ENCODE data around the gene TMEM63A.

TMEM63A gene

DNA sequence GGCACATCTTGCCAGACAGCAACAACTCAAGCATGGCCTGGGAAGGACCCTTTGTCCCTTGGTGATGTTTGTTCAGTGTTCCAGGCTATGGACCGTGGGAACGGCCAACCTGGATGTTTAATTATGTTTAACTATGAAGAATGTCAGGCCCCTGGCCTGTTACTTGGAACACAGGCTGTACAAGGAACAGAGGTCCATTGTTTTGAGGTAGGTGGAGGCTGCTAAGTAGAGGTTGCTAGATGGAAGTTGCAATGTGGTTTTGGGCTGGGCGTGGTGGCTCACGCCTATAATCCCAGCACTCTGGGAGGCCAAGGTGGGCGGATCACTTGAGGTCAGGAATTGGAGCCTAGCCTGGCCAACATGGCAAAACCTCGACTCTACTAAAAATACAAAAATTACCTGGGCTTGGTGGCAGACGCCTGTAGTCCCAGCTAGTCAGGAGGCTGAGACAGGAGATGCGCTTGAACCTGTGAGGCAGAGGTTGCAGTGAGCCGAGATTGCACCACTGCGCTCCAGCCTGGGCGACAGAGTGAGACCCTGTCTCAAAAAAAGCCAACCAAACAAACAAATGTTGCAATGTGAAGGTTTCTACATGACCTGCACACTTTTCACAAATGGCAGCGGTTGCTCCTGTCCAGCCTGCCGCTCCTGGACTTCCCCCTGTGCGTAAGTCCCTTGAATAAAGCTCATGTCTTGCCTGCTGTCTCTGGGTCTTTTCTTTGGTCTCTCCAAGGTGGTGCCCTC is 9.2 kb upstream of the TMEM63A start:
- Histone ChIP-seq H3K79me2 (ENCODE audit: control insufficient read depth, insufficient read depth, low read length, poor library complexity) (no peaks in the 10 kb centered on the region), H3K4me3 (ENCODE audit: low read depth, low read length) (no peak overlapping the region), H3K9me3 (ENCODE audit: insufficient read depth, low read depth, low read length) (no peaks in the 10 kb centered on the region), H2AFZ (ENCODE audit: insufficient read depth, low read length, poor library complexity) (no peak overlapping the region), H2BK5ac (ENCODE audit: low read depth, low read length, poor library complexity) (no peak overlapping the region), H2AK5ac (ENCODE audit: low read length) (no peak overlapping the region), H3K14ac (ENCODE audit: low read length) (no peak overlapping the region), H3K79me1 (ENCODE audit: low read length) (no peaks in the 10 kb centered on the region), H2BK12ac (ENCODE audit: low read length) (no peak overlapping the region), H3K4me2 (ENCODE audit: low read length) (no peak overlapping the region), H3K36me3 (ENCODE audit: control insufficient read depth in 1 of 2, insufficient read depth in 2 of 2, low read length in 2 of 2) (no peaks in the 10 kb centered on the region), H4K12ac (ENCODE audit: low read depth, low read length) (no peak overlapping the region), H2BK120ac (ENCODE audit: insufficient read depth, low read length, poor library complexity) (no peak overlapping the region), H4K8ac (ENCODE audit: low read depth, low read length) (no peak overlapping the region), H3K4me1 (ENCODE audit: control insufficient read depth in 1 of 2, insufficient read depth in 2 of 2, low read length in 2 of 2) (no peaks in the 10 kb centered on the region), H3K27ac (ENCODE audit: low read depth, low read length) (no peak overlapping the region), H3K18ac (ENCODE audit: low read length) (no peak overlapping the region), H3K27me3 (ENCODE audit: insufficient read depth, low read length) (no peaks in the 10 kb centered on the region), H3K23ac (ENCODE audit: low read length) (no peak overlapping the region), H4K91ac (ENCODE audit: low read depth, low read length) (no peak overlapping the region), H3K9ac (ENCODE audit: low read length) (no peak overlapping the region), H3K4ac (ENCODE audit: low read depth, low read length) (no peak overlapping the region)
- no CpG with 5 or more reads among the region's 14 CpGs for WGBS (ENCODE audit: extremely low coverage, insufficient coverage, insufficient read length)
- DNase-seq = no peak

DNA sequence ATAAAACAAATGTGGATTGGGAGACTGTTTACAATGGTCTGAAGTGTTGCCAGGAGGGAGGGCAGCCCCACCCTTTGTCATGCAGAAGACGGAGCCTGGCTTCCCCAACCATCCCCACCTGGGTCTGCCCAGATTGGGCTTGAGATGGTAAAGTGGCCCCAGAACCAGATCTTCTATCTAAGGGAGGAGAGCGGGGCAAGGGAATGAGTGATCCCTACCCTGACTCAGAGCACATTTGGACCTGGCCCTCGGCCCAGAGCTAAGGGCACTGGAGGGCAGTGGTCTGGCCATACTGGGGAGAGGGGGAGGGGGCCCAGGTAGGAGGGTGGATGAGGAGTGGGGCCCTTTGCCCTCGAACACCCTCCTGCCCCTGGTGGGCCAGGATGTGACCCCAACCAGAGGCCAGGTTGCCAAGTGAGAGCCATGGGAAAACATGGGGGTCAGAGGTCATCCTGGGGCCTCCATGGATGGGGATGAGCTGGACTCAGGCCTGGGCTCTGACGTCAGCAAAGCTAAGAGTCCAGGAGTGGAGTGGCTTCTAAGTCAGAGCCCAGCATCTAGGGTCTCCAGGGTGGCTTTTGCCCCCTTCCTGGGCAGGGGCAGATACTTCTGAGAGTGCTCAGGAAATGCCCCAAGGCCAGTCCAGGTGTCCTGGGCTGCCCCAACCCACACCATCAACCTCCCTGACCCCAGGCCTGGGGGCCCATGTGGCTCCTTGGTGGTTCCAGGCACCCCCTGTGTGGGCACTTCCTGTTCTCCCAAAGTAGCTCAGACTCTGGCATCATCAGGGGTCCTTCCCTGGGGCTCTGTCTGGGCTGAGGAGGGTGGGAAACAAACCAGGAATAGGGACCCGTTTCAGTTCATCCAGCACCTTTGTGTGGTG is 8.4 kb upstream of the TMEM63A start:
- Histone ChIP-seq H2BK5ac (ENCODE audit: low read depth, low read length, poor library complexity) (no peak overlapping the region), H3K36me3 (ENCODE audit: control insufficient read depth in 1 of 2, insufficient read depth in 2 of 2, low read length in 2 of 2) (no peaks in the 10 kb centered on the region), H3K79me2 (ENCODE audit: control insufficient read depth, insufficient read depth, low read length, poor library complexity) (no peaks in the 10 kb centered on the region), H3K27me3 (ENCODE audit: insufficient read depth, low read length) (no peaks in the 10 kb centered on the region), H2BK12ac (ENCODE audit: low read length) (no peak overlapping the region), H3K4me1 (ENCODE audit: control insufficient read depth in 1 of 2, insufficient read depth in 2 of 2, low read length in 2 of 2) (no peaks in the 10 kb centered on the region), H4K12ac (ENCODE audit: low read depth, low read length) (no peak overlapping the region), H3K18ac (ENCODE audit: low read length) (no peak overlapping the region), H3K9ac (ENCODE audit: low read length) (no peak overlapping the region), H3K14ac (ENCODE audit: low read length) (no peak overlapping the region), H3K79me1 (ENCODE audit: low read length) (no peaks in the 10 kb centered on the region), H2AFZ (ENCODE audit: insufficient read depth, low read length, poor library complexity) (no peak overlapping the region), H3K4ac (ENCODE audit: low read depth, low read length) (no peak overlapping the region), H2BK120ac (ENCODE audit: insufficient read depth, low read length, poor library complexity) (no peak overlapping the region), H3K23ac (ENCODE audit: low read length) (no peak overlapping the region), H2AK5ac (ENCODE audit: low read length) (no peak overlapping the region), H3K4me3 (ENCODE audit: low read depth, low read length) (no peak overlapping the region), H4K8ac (ENCODE audit: low read depth, low read length) (no peak overlapping the region), H3K27ac (ENCODE audit: low read depth, low read length) (no peak overlapping the region), H3K4me2 (ENCODE audit: low read length) (no peak overlapping the region), H4K91ac (ENCODE audit: low read depth, low read length) (no peak overlapping the region), H3K9me3 (ENCODE audit: insufficient read depth, low read depth, low read length) (no peaks in the 10 kb centered on the region)
- no peak for DNase-seq
- no CpG with 5 or more reads among the region's 6 CpGs for WGBS (ENCODE audit: extremely low coverage, insufficient coverage, insufficient read length)

DNA sequence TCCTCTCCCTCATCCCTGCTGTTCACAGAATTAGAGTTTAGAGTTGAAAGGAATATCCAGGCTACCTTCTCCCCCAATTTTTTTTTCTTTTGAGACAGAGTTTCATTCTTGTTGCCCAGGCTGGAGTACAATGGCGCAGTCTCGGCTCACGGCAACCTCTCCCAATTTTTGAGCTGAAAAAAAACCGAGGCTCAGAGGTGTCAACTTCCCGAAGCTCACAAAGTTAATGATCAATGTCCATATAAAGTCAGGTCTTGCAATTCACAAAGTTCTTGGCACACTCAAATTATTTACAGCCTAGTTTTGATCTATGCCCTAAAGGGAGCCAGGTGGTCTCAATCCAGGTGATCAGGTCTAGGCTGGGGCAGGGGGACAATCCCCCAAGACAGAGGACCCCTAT is 7.6 kb upstream of the TMEM63A start:
- Histone ChIP-seq H4K8ac (ENCODE audit: low read depth, low read length) (no peak overlapping the region), H4K91ac (ENCODE audit: low read depth, low read length) (no peak overlapping the region), H3K27me3 (ENCODE audit: insufficient read depth, low read length) (no peaks in the 10 kb centered on the region), H3K14ac (ENCODE audit: low read length) (no peak overlapping the region), H3K36me3 (ENCODE audit: control insufficient read depth in 1 of 2, insufficient read depth in 2 of 2, low read length in 2 of 2) (no peaks in the 10 kb centered on the region), H3K4ac (ENCODE audit: low read depth, low read length) (no peak overlapping the region), H3K9me3 (ENCODE audit: insufficient read depth, low read depth, low read length) (no peaks in the 10 kb centered on the region), H3K4me3 (ENCODE audit: low read depth, low read length) (no peak overlapping the region), H3K18ac (ENCODE audit: low read length) (no peak overlapping the region), H4K12ac (ENCODE audit: low read depth, low read length) (no peak overlapping the region), H3K9ac (ENCODE audit: low read length) (no peak overlapping the region), H2AFZ (ENCODE audit: insufficient read depth, low read length, poor library complexity) (no peak overlapping the region), H2AK5ac (ENCODE audit: low read length) (no peak overlapping the region), H3K4me1 (ENCODE audit: control insufficient read depth in 1 of 2, insufficient read depth in 2 of 2, low read length in 2 of 2) (no peaks in the 10 kb centered on the region), H2BK120ac (ENCODE audit: insufficient read depth, low read length, poor library complexity) (no peak overlapping the region), H2BK12ac (ENCODE audit: low read length) (no peak overlapping the region), H3K79me2 (ENCODE audit: control insufficient read depth, insufficient read depth, low read length, poor library complexity) (no peaks in the 10 kb centered on the region), H2BK5ac (ENCODE audit: low read depth, low read length, poor library complexity) (no peak overlapping the region), H3K23ac (ENCODE audit: low read length) (no peak overlapping the region), H3K4me2 (ENCODE audit: low read length) (no peak overlapping the region), H3K79me1 (ENCODE audit: low read length) (no peaks in the 10 kb centered on the region), H3K27ac (ENCODE audit: low read depth, low read length) (no peak overlapping the region)
- no CpG with 5 or more reads among the region's 5 CpGs for WGBS (ENCODE audit: extremely low coverage, insufficient coverage, insufficient read length)
- no peak for DNase-seq

DNA sequence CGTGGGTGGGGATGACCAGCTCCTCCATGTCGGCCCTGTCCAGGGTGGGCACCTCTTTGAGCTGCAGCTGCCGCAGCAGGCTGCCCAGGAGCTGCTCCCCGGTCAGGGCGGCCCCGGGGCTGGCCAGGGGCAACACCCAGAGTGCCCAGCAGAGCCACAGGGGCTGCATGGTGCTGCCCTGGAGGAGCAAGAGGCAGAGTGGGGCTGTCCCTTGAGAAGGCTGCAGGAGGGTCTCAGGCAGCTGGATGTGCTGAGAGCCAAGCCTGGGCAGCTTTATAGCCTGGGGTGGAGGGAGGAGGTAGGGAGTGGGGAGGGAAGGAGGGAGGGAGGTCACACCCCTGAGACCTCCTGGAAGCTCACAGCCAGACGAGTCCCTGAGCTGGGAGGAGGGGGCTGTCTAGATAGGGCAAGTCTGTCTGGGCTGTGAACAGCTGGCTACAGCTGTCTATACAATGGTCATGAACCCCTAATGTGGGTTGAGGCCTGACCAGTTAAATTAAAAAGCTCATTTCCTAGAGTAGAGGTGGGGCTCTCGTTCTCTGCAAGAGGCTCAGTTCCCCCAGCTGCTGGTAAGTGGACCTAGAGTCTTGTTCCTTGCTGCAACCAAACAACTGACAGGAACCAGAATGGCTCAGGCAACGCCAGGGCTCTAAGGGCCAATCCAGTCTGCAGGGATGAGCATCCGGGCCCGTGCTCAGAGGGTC is 6.9 kb upstream of the TMEM63A start, which contains the start of gene LEFTY1:
TSS of gene LEFTY1 (minus strand) at position 249 of the 704 bp plus-strand sequence. CDS start at position 169, 80 bp downstream.
- no peak within 1 kb of the TSS for H3K14ac ChIP-seq (ENCODE audit: low read length)
- H3K4me1 ChIP-seq (ENCODE audit: control insufficient read depth in 1 of 2, insufficient read depth in 2 of 2, low read length in 2 of 2) = no peaks in the 10 kb centered on the region
- no peaks in the 10 kb centered on the region for H3K27me3 ChIP-seq (ENCODE audit: insufficient read depth, low read length)
- no peak within 1 kb of the TSS for H3K27ac ChIP-seq (ENCODE audit: low read depth, low read length)
- H2BK5ac ChIP-seq (ENCODE audit: low read depth, low read length, poor library complexity) = no peak within 1 kb of the TSS
- H2BK12ac ChIP-seq (ENCODE audit: low read length) = no peak within 1 kb of the TSS
- no peak within 1 kb of the TSS for H3K23ac ChIP-seq (ENCODE audit: low read length)
- H4K8ac ChIP-seq (ENCODE audit: low read depth, low read length) = no peak within 1 kb of the TSS
- H4K12ac ChIP-seq (ENCODE audit: low read depth, low read length) = no peak within 1 kb of the TSS
- no peak within 1 kb of the TSS for H3K18ac ChIP-seq (ENCODE audit: low read length)
- no peaks in the 10 kb centered on the region for H3K79me2 ChIP-seq (ENCODE audit: control insufficient read depth, insufficient read depth, low read length, poor library complexity)
- WGBS (ENCODE audit: extremely low coverage, insufficient coverage, insufficient read length) = no CpG with 5 or more reads among the region's 11 CpGs
- DNase-seq = no peak
- H3K4me2 ChIP-seq (ENCODE audit: low read length) = no peak within 1 kb of the TSS
- H3K9me3 ChIP-seq (ENCODE audit: insufficient read depth, low read depth, low read length) = no peaks in the 10 kb centered on the region
- H3K4me3 ChIP-seq (ENCODE audit: low read depth, low read length) = no peak within 1 kb of the TSS
- H2AK5ac ChIP-seq (ENCODE audit: low read length) = no peak within 1 kb of the TSS
- H3K9ac ChIP-seq (ENCODE audit: low read length) = no peak within 1 kb of the TSS
- no peak within 1 kb of the TSS for H2BK120ac ChIP-seq (ENCODE audit: insufficient read depth, low read length, poor library complexity)
- no peaks in the 10 kb centered on the region for H3K79me1 ChIP-seq (ENCODE audit: low read length)
- no peak within 1 kb of the TSS for H2AFZ ChIP-seq (ENCODE audit: insufficient read depth, low read length, poor library complexity)
- no peak within 1 kb of the TSS for H3K4ac ChIP-seq (ENCODE audit: low read depth, low read length)
- no peak within 1 kb of the TSS for H4K91ac ChIP-seq (ENCODE audit: low read depth, low read length)
- no peaks in the 10 kb centered on the region for H3K36me3 ChIP-seq (ENCODE audit: control insufficient read depth in 1 of 2, insufficient read depth in 2 of 2, low read length in 2 of 2)
